Left ventricle myocardium superior (tissue), 1 donor: Measurements from ENCODE around the gene CSPG4. TPM values are rescaled to one million over a fixed set of nuclear protein-coding genes. Genes with fewer than 3 reads are reported as not detected.
"Not testable (repeated sequence)": the region's sequence is repeated elsewhere in the genome, so short reads cannot be mapped to it uniquely, and the experiment has no call there.

ENCODE experiments used
- ATAC-seq: fragments of 200-7000 bp; cut with Tn5 transposase; one replicate; pipeline ENCODE4 v1.9.1; 2020; ENCODE audit warnings: mild to moderate bottlenecking, moderate library complexity
- DNase-seq: peaks from one replicate; pipeline ENCODE4 v3.0.0-alpha.2; 2020
- intact Hi-C: fragments of 100-400 bp; cut with micrococcal nuclease; formaldehyde crosslinking; loops from one replicate; pipeline ENCODE4 v1.11.0; 2022
- total RNA-seq: library from RNA; stranded (reverse); fragmentation: NEBNext Ultra II Directional; extraction: Animal tissue kit (Norgen Biotek cat#: 25700); gene quantifications from one replicate; pipeline ENCODE4 v1.2.1, GENCODE V29; 2021
- donor health status: DM: no; HTN: yes; CAD: no; lungs with severe emphysema.

Gene CSPG4
- total RNA-seq, 1 donor from 2014 or later = 5.2 TPM

- peak; percentile 27 for ATAC-seq
- intact Hi-C loops = no loop called here
- peak; percentile 73 for DNase-seq
Measured at GRCh38 chr15:75727851-75728715, 15.4 kb upstream of the CSPG4 start.

DNA sequence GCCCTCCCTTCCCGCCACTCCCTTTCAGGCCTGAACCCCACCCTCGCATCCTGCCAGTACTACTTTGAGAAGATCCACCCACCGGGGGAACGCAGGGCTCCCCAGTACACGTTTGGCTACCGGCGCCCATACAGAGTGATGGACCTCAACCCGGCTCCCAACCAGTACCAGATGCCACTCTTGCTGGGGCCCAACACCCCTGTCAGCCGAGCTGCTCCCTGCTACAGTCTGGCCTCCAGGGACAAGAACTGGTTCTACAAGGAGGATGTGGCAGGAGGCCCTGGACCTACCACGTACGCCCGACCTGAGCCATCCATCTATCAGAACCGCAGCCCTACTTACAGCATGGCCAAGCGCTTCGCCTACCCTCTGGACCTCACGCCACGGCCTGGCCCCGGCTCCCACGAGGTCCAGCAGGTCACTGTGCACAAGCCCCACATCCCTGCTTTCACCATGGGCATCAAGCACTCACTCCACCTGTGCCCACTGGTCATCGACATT is 14.4 kb upstream of the CSPG4 start:
- ATAC-seq (no peak), DNase-seq (peak; percentile 19)
- intact Hi-C loops = no loop called here

DNA sequence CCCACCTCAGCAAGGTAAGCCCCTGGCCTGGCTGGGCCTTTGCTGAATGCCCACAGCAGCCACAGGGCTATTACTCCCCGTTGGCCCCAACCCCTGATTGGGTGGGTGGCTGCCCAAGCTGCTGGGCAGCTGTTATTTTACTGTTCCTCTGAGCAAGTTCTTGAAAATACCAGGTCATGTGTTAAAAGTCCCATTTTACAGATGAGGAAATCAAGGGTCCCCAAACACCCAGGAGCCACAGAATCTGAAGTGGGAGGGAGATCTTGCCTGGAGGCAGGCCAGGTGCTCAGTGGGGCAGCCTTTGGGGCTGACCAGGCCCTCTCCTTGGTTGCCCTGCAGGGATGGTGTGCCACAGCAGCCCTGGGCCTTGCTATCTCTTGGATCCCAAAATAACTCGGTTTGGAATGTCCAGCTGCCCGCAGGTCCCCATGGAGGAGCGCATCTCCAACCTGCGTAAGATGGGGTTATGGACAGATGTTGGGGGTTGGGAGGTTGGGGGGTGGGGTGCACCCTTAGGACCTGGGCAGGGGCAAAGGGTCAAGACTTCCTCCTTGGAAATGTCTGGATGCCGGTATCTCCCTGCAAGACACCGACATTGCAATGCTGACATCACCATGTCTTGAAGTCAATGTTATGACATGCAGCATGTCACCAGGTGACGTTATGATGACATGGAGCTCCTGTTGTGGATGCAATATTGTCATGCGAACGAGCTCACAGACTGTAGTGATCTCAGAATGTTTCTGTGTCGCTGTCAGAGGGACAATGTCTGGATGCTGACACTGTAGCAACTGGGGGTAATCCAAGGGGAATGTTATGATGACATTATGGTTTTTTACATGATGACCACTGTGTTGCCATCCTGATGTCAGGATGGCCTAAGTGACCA is 13.3 kb upstream of the CSPG4 start:
- intact Hi-C loops = no loop called here
- no peak for ATAC-seq
- DNase-seq = peak; percentile 28

DNA sequence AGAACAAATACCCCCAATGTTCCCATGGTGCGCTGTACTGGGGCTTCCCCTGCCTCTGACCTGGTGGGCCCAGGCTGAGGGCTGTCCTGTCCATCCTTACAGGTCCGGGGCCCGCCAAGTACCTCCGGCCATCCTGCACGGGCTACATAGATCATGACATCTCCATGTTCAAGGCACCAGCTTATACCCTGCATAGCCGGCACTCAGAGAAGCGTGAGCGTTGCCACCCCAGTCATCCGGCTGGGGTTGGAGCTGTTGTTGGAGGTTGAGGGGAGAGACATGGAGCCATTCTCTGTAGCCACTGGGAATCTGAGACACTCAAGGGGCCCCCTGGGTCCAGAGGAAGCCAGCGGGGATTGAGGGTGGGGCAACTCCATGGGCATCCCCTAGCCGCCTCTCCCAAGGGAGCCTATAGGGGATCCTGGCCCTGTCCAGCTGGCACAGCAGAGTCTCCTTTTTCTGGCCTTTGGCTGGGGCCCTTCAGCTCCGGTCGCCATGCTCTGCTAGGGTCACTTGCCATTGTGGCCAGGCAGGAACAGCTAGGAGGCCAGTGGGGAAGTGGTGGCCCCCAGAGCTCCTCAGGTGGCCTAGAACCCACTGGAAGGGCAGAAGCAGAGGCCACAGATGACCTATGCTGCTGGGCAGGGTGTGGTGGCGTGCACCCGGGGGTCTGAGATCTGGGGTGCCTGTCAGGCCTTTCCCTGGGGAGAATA is 12.5 kb upstream of the CSPG4 start:
- intact Hi-C loops = no loop called here
- DNase-seq (peak; percentile 27), ATAC-seq (no peak)

GRCh38 chr15:75723847-75724660 is 11.4 kb upstream of the CSPG4 start:
- intact Hi-C loops = no loop called here
- peak; percentile 87 for ATAC-seq
- DNase-seq = peak; percentile 89

DNA sequence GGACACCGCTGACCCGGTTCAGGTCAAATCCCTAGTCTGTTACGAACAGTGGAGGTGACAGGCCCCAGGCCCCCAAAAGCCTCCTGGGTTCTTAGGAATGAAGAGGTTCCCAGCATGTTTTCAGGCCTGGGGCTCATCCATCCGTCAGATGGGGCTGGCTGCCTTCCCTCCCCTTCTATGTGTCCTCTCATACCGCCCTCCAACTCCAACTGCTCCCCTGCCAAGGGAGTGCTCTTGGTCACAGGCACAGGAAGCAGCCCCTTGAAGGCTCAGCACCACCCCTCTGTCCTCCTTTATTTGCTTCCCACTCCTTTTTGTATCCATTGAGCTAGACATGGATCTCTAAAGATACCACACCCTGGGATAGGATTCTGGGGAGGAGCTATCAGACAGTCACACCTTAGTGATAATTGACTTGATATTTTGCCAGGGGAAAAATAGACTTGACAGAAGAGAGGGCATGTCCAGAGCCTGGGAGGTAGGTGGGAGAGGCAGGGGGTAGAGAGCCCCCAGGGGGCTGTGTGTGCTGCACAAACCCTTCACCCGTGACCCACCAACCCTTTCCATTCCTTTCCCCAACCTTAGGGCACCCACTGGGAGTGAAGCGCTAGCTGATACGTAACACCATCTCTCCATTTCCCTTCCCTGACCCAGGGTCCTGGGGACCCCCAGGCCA is 10.7 kb upstream of the CSPG4 start:
- intact Hi-C loops = no loop called here
- DNase-seq (peak; percentile 11), ATAC-seq (no peak)

DNA sequence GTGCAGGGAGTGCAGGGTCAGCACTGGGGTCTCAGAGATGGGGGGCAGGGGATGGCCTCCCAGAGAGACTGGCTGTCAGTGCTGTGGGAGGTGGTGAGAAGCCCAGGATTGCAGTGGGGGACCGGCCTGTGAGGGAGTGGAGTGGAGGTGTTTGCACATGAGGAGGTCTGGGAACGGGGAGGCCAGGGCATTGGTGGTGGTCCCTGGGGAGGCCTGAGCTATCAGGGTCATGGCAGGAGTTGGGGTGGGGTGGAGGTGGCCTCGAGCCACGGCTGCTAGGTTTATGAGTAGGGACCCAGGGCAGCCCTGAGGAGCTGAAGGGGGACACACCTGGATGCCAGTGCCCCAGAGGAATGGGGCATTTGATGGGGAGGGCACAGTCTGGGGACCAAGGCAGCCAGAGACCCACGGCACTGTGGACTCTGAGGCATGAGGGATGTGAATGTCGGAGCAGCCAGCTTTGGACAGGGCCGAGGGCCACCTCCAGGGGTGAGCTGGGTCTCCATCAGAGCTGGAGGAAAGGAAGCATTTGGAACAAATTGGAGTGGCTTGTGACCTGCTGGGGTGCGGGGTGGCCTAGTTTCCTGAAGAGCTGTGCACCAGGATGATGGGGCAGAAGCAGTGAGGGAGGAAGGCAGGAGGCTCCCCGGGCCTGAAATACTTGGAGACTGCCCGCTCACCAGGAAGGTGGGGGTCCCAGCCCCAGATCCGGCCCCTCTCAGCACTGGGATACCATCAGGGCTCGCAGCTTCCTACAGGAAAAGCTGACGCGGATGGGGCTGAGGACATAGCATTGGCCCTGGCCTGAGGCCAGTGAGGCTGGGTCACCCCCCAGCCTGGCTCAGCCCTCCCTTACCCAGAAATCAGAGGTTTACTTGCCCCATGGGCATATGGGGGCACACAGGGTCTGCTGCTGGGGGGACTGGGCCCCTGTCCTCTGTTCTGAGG is 9.5 kb upstream of the CSPG4 start:
- intact Hi-C loops = no loop called here
- peak; percentile 29 for DNase-seq

GRCh38 chr15:75721480-75721922 is 8.9 kb upstream of the CSPG4 start:
- DNase-seq = no peak
- intact Hi-C loops = no loop called here
- ATAC-seq = no peak

More for the DNA sequence above, 9.5 kb upstream of the CSPG4 start:
- ATAC-seq = no peak

- intact Hi-C loops = no loop called here
- peak; percentile 76 for DNase-seq
- ATAC-seq = peak; percentile 15
Measured at GRCh38 chr15:75720787-75721479, 8.3 kb upstream of the CSPG4 start.

GRCh38 chr15:75720297-75720696 is 7.6 kb upstream of the CSPG4 start:
- DNase-seq = peak; percentile 3
- ATAC-seq = no peak
- intact Hi-C loops = no loop called here

DNA sequence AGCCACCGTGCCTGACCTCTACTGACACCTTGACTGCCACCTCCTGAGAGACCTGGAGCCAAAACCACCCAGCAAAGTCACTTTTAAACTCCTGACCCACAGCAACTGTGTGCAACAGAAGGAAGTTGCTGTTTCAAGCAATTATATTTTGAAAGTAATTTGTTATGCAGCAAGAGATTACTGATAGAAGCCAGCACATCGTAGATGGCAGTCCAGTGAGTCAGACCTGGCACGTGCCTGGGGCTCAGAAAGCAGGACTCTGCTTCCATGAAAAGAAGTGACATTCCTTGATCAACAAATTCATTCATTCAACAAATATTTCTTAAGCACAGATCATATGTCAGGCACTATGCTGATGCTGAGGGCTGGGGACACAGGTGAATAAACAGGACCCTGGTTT is 5.7 kb upstream of the CSPG4 start:
- intact Hi-C loops = no loop called here
- ATAC-seq = no peak
- no peak for DNase-seq

- DNase-seq, intact Hi-C loops, ATAC-seq: not testable (repeated sequence)
Measured at GRCh38 chr15:75717001-75717400, 4.4 kb upstream of the CSPG4 start.

DNA sequence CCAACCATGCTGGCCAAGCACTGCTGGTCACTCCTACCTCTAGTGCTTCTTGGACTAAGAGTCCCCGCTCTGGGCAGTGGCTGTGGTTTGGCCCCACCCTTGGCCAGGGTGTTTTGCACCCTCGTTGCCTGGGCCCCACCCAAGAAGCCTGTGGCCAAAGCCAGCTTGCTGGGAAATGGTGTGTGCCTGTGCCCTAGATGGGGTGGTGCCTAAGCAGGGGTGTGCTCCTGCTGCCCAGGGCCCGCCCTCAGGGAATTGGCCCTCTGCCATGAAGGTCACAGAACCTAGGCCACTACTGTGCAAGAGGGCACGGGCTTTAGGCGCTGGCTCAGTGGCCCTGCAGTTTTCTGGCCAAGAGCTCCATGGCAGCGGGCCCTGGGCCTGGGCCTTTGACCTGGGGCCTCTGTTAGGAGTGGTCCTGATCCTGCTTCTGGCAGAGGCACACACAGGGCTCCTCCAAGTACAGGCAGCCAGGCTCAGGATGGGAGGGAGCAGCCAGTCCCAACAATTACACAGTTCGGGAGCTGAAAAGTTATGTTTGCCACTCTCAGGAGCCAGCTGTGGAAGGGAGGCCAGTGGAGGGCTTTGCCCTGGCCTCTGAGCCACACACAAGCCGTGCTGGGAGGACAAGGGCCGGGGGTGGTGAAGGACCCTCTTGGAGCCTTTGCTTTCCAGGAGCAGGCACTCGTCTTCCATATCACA is 3.8 kb upstream of the CSPG4 start:
- intact Hi-C loops, DNase-seq: not testable (repeated sequence)
- ATAC-seq = peak; percentile 30

- ATAC-seq, intact Hi-C loops, DNase-seq: not testable (repeated sequence)
Measured at GRCh38 chr15:75715312-75715832, 2.7 kb upstream of the CSPG4 start.

GRCh38 chr15:75714195-75714594 is 1.5 kb upstream of the CSPG4 start:
- intact Hi-C loops = no loop called here
- ATAC-seq = no peak
- no peak for DNase-seq
